HEK293 (cell line): ENCODE data around the gene FRMD5.
A peak's percentile ranks its signal among the peaks of the same experiment; 100 is the strongest.

Experiments
- CTCF ChIA-PET: fragments of 350-600 bp; formaldehyde crosslinking; extraction: SDS; loops from one replicate; lab custom pipeline; 2021; ENCODE audit warnings: antibody characterized with exemption; lab: Yijun Ruan, JAX
- POLR2A ChIA-PET: fragments of 300-600 bp; formaldehyde crosslinking; extraction: SDS; loops from one replicate; lab custom pipeline; 2020; ENCODE audit warnings: antibody characterized with exemption, inconsistent platforms; lab: Yijun Ruan, JAX
- H3K27ac ChIP-seq: fragments of 200-500 bp; sonication (Bioruptor generic); 2 replicates; pipeline ENCODE4 v1.5.1; 2014; ENCODE audit warnings: low read depth, low read length, control low read depth, inconsistent platforms; ENCODE audit errors: extremely low read depth
- H3K36me3 ChIP-seq, 2 experiments: fragments of 200-500 bp in 1 of 2; sonication (Bioruptor generic) in 1 of 2; 1 replicate in 1 of 2; 2 replicates in 1 of 2; pipeline ENCODE4 v1.5.1; 2014 to 2017; ENCODE audit warnings: inconsistent platforms in 2 of 2, low read length in 2 of 2; ENCODE audit not compliant: control insufficient read depth in 2 of 2, insufficient read depth in 1 of 2
- H3K4me1 ChIP-seq: fragments of 200-500 bp; sonication (Bioruptor generic); 2 replicates; pipeline ENCODE4 v1.5.1; 2014; ENCODE audit warnings: mild to moderate bottlenecking, low read length, inconsistent platforms; ENCODE audit not compliant: control insufficient read depth, insufficient read depth
- H3K4me3 ChIP-seq: 2 replicates; pipeline ENCODE4 v1.5.1; 2011; ENCODE audit warnings: low read depth, mild to moderate bottlenecking, control low read depth, low read length, moderate library complexity
- H3K9me3 ChIP-seq: fragments of 200-500 bp; sonication (Bioruptor generic); 2 replicates; pipeline ENCODE4 v1.5.1; 2014; ENCODE audit warnings: low read depth, low read length, inconsistent platforms; ENCODE audit not compliant: control insufficient read depth, insufficient read depth
- BCL11B ChIP-seq: fragments of 450-650 bp; formaldehyde crosslinking; IDR thresholded peaks from 2 replicates; pipeline ENCODE4 v1.5.1; 2016; ENCODE audit warnings: low read depth, missing biosample characterization, missing genetic modification characterization
- HIC1 ChIP-seq: fragments of 450-650 bp; formaldehyde crosslinking; IDR thresholded peaks from 2 replicates; pipeline ENCODE4 v1.5.1; 2016; ENCODE audit warnings: missing biosample characterization, missing genetic modification characterization
- HOXC10 ChIP-seq: sonication (generic); formaldehyde crosslinking; IDR thresholded peaks from 2 replicates; pipeline ENCODE4 v1.8.1; 2023; ENCODE audit warnings: mild to moderate bottlenecking, missing genetic modification reagents
- MYNN ChIP-seq: fragments of 450-650 bp; formaldehyde crosslinking; IDR thresholded peaks from 2 replicates; pipeline ENCODE4 v1.5.1; 2016; ENCODE audit warnings: missing biosample characterization, missing genetic modification characterization, borderline replicate concordance
- PRDM4 ChIP-seq: fragments of 450-650 bp; formaldehyde crosslinking; IDR thresholded peaks from 2 replicates; pipeline ENCODE4 v1.5.1; 2017; ENCODE audit warnings: missing biosample characterization, missing genetic modification characterization
- SCRT2 ChIP-seq: fragments of 450-650 bp; formaldehyde crosslinking; IDR thresholded peaks from 2 replicates; pipeline ENCODE4 v1.5.1; 2016; ENCODE audit warnings: missing biosample characterization, missing genetic modification characterization
- SP7 ChIP-seq: fragments of 450-650 bp; formaldehyde crosslinking; IDR thresholded peaks from 2 replicates; pipeline ENCODE4 v1.5.1; 2016; ENCODE audit warnings: missing biosample characterization, missing genetic modification characterization
- TCF7L2 ChIP-seq: IDR thresholded peaks from 2 replicates; pipeline ENCODE4 v1.6.1; 2011; ENCODE audit warnings: low read depth, mild to moderate bottlenecking, inconsistent platforms, low read length, moderate library complexity, borderline replicate concordance
- ZBTB17 ChIP-seq: fragments of 450-650 bp; formaldehyde crosslinking; IDR thresholded peaks from 2 replicates; pipeline ENCODE4 v1.5.1; 2016; ENCODE audit warnings: missing biosample characterization, missing genetic modification characterization
- ZBTB21 ChIP-seq: fragments of 450-650 bp; formaldehyde crosslinking; IDR thresholded peaks from 2 replicates; pipeline ENCODE4 v1.5.1; 2017; ENCODE audit warnings: missing biosample characterization, missing genetic modification characterization
- ZBTB44 ChIP-seq: fragments of 450-650 bp; IDR thresholded peaks from 2 replicates; pipeline ENCODE4 v1.5.1; 2018; ENCODE audit warnings: missing biosample characterization, mild to moderate bottlenecking, missing genetic modification characterization
- ZBTB8A ChIP-seq: fragments of 450-650 bp; formaldehyde crosslinking; IDR thresholded peaks from 2 replicates; pipeline ENCODE4 v1.5.1; 2016; ENCODE audit warnings: missing biosample characterization, missing genetic modification characterization
- ZFP41 ChIP-seq: fragments of 450-650 bp; formaldehyde crosslinking; IDR thresholded peaks from 2 replicates; pipeline ENCODE4 v1.5.1; 2016; ENCODE audit warnings: missing biosample characterization, missing genetic modification characterization, borderline replicate concordance
- ZNF132 ChIP-seq: fragments of 450-650 bp; formaldehyde crosslinking; IDR thresholded peaks from 2 replicates; pipeline ENCODE4 v1.5.1; 2017; ENCODE audit warnings: missing biosample characterization, missing genetic modification characterization, borderline replicate concordance
- ZNF140 ChIP-seq: fragments of 450-650 bp; formaldehyde crosslinking; IDR thresholded peaks from 2 replicates; pipeline ENCODE4 v1.5.1; 2016; ENCODE audit warnings: missing biosample characterization, missing genetic modification characterization
- ZNF221 ChIP-seq: fragments of 450-650 bp; formaldehyde crosslinking; IDR thresholded peaks from 2 replicates; pipeline ENCODE4 v1.5.1; 2017; ENCODE audit warnings: missing biosample characterization, missing genetic modification characterization, borderline replicate concordance
- ZNF23 ChIP-seq: fragments of 450-650 bp; formaldehyde crosslinking; IDR thresholded peaks from 2 replicates; pipeline ENCODE4 v1.5.1; 2016; ENCODE audit warnings: missing biosample characterization, missing genetic modification characterization, borderline replicate concordance
- ZNF324 ChIP-seq: fragments of 450-650 bp; formaldehyde crosslinking; IDR thresholded peaks from 2 replicates; pipeline ENCODE4 v1.5.1; 2016; ENCODE audit warnings: missing biosample characterization, missing genetic modification characterization
- ZNF423 ChIP-seq: fragments of 450-650 bp; formaldehyde crosslinking; IDR thresholded peaks from 2 replicates; pipeline ENCODE4 v1.5.1; 2016; ENCODE audit warnings: missing biosample characterization, missing genetic modification characterization
- ZNF433 ChIP-seq: fragments of 450-650 bp; formaldehyde crosslinking; IDR thresholded peaks from 2 replicates; pipeline ENCODE4 v1.5.1; 2016; ENCODE audit warnings: missing biosample characterization, missing genetic modification characterization, low read depth
- ZNF514 ChIP-seq: fragments of 450-650 bp; formaldehyde crosslinking; IDR thresholded peaks from 2 replicates; pipeline ENCODE4 v1.5.1; 2016; ENCODE audit warnings: missing biosample characterization, missing genetic modification characterization
- ZNF555 ChIP-seq: fragments of 450-650 bp; formaldehyde crosslinking; conservative IDR thresholded peaks from 2 replicates; pipeline ENCODE4 v1.5.1; 2017; ENCODE audit warnings: missing biosample characterization, mild to moderate bottlenecking, missing genetic modification characterization, inconsistent platforms
- ZNF558 ChIP-seq: fragments of 450-650 bp; formaldehyde crosslinking; IDR thresholded peaks from 2 replicates; pipeline ENCODE4 v1.5.1; 2016; ENCODE audit warnings: missing biosample characterization, missing genetic modification characterization
- ZNF626 ChIP-seq: fragments of 450-650 bp; sonication (Bioruptor Pico); formaldehyde crosslinking; IDR thresholded peaks from 2 replicates; pipeline ENCODE4 v1.5.1; 2018; ENCODE audit warnings: missing biosample characterization, missing genetic modification characterization, inconsistent platforms
- ZNF76 ChIP-seq: fragments of 450-650 bp; formaldehyde crosslinking; IDR thresholded peaks from 2 replicates; pipeline ENCODE4; 2016; ENCODE audit warnings: low read depth, missing biosample characterization, missing genetic modification characterization, borderline replicate concordance
- TF ChIP-seq, protein P1 (sequence below): fragments of 450-650 bp; formaldehyde crosslinking; IDR thresholded peaks from 2 replicates; pipeline ENCODE4 v1.5.1; 2016; ENCODE audit warnings: missing biosample characterization, missing genetic modification characterization, low read depth
- TF ChIP-seq, protein P2 (sequence below): fragments of 450-650 bp; formaldehyde crosslinking; IDR thresholded peaks from 2 replicates; pipeline ENCODE4 v1.5.1; 2016; ENCODE audit warnings: missing biosample characterization, missing genetic modification characterization

Gene FRMD5

GRCh38 chr15:44015545-44016305 is 179.3 kb downstream of the FRMD5 start (continued):
- TF ChIP-seq ZNF76 (tag by site-specific recombination) (no peak), ZNF221 (no peak), PRDM4 (tag by site-specific recombination) (no peak), ZBTB44 (tag by site-specific recombination) (no peak), ZBTB8A (tag by site-specific recombination) (no peak)

GRCh38 chr15:44011238-44011854 is 183.7 kb downstream of the FRMD5 start:
- Histone ChIP-seq H3K4me3 (no peak overlapping the region), H3K4me1 (peaks cover 3% of the 10 kb centered on the region; the same call in 1 of the 2 replicates), H3K9me3 (no peaks in the 10 kb centered on the region), H3K36me3 (no peaks in the 10 kb centered on the region), H3K27ac (no peak overlapping the region)
- ChIA-PET POLR2A (no interaction called here), CTCF (no interaction called here)
- TF ChIP-seq HOXC10 (CRISPR knock-in tag), result no peak
- peak; percentile 60 for TF ChIP-seq SP7
- no peak for TF ChIP-seq ZNF555 (tag by site-specific recombination)
- TF ChIP-seq ZBTB17 (tag by site-specific recombination), result 0 out of 2 replicates have a peak, but pooled peaks have one; percentile 41
- no peak for TF ChIP-seq TCF7L2
- TF ChIP-seq ZNF558 (tag by site-specific recombination), result no peak
- no peak for TF ChIP-seq ZNF140
- TF ChIP-seq ZNF324 (tag by site-specific recombination), result 0 out of 2 replicates have a peak, but pooled peaks have one; percentile 51
- peak; percentile 98 for TF ChIP-seq SCRT2
- no peak for TF ChIP-seq HIC1
- no peak for TF ChIP-seq ZNF423 (tag by site-specific recombination)
- TF ChIP-seq ZBTB21 (tag by site-specific recombination), result no peak
- no peak for TF ChIP-seq ZNF433 (tag by site-specific recombination)
- TF ChIP-seq, protein P1, sequence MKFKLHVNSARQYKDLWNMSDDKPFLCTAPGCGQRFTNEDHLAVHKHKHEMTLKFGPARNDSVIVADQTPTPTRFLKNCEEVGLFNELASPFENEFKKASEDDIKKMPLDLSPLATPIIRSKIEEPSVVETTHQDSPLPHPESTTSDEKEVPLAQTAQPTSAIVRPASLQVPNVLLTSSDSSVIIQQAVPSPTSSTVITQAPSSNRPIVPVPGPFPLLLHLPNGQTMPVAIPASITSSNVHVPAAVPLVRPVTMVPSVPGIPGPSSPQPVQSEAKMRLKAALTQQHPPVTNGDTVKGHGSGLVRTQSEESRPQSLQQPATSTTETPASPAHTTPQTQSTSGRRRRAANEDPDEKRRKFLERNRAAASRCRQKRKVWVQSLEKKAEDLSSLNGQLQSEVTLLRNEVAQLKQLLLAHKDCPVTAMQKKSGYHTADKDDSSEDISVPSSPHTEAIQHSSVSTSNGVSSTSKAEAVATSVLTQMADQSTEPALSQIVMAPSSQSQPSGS (tag by site-specific recombination), result peak; percentile 77
- TF ChIP-seq ZNF626 (tag by site-specific recombination), result no peak
- TF ChIP-seq ZFP41 (tag by site-specific recombination), result no peak
- TF ChIP-seq ZNF132 (tag by site-specific recombination), result no peak
- TF ChIP-seq ZNF514, result no peak
- TF ChIP-seq BCL11B, result no peak
- TF ChIP-seq, protein P2, sequence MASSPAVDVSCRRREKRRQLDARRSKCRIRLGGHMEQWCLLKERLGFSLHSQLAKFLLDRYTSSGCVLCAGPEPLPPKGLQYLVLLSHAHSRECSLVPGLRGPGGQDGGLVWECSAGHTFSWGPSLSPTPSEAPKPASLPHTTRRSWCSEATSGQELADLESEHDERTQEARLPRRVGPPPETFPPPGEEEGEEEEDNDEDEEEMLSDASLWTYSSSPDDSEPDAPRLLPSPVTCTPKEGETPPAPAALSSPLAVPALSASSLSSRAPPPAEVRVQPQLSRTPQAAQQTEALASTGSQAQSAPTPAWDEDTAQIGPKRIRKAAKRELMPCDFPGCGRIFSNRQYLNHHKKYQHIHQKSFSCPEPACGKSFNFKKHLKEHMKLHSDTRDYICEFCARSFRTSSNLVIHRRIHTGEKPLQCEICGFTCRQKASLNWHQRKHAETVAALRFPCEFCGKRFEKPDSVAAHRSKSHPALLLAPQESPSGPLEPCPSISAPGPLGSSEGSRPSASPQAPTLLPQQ, result peak; percentile 44; the same call in 1 of the 2 replicates
- TF ChIP-seq MYNN, result no peak
- no peak for TF ChIP-seq ZNF23
